Ishikawa (cell line): Measurements from ENCODE around the gene ZNF141.

Source experiments
- CEBPB ChIP-seq: IDR thresholded peaks from 2 replicates; pipeline ENCODE4 v1.6.1; 2012
- CREB1 ChIP-seq: IDR thresholded peaks from 2 replicates; pipeline ENCODE4 v1.6.1; 2012; ENCODE audit warnings: low read depth
- EP300 ChIP-seq: IDR thresholded peaks from 2 replicates; pipeline ENCODE4 v1.6.1; 2012; ENCODE audit warnings: borderline replicate concordance
- FOXM1 ChIP-seq: IDR thresholded peaks from 2 replicates; pipeline ENCODE4 v1.6.1; 2012; ENCODE audit warnings: low read depth, borderline replicate concordance
- NFIC ChIP-seq: IDR thresholded peaks from 2 replicates; pipeline ENCODE4 v1.6.1; 2012
- RAD21 ChIP-seq: IDR thresholded peaks from 2 replicates; pipeline ENCODE4 v1.6.1; 2012; ENCODE audit warnings: low read depth
- REST ChIP-seq: IDR thresholded peaks from 2 replicates; pipeline ENCODE4 v1.6.1; 2012; ENCODE audit warnings: low read depth, mild to moderate bottlenecking
- TAF1 ChIP-seq: IDR thresholded peaks from 2 replicates; pipeline ENCODE4 v1.6.1; 2012; ENCODE audit warnings: low read depth, mild to moderate bottlenecking
- TCF12 ChIP-seq: IDR thresholded peaks from 2 replicates; pipeline ENCODE4 v1.6.1; 2012; ENCODE audit warnings: low read depth
- TEAD4 ChIP-seq: IDR thresholded peaks from 2 replicates; pipeline ENCODE4 v1.6.1; 2012
- USF1 ChIP-seq: IDR thresholded peaks from 2 replicates; pipeline ENCODE4 v1.6.1; 2012
- YY1 ChIP-seq: IDR thresholded peaks from 2 replicates; pipeline ENCODE4 v1.6.1; 2012; ENCODE audit warnings: low read depth
- ZBTB7A ChIP-seq: IDR thresholded peaks from 2 replicates; pipeline ENCODE4 v1.6.1; 2012; ENCODE audit warnings: low read depth
- TF ChIP-seq, protein P1 (sequence below): IDR thresholded peaks from 2 replicates; pipeline ENCODE4 v1.6.1; 2012

DNA sequence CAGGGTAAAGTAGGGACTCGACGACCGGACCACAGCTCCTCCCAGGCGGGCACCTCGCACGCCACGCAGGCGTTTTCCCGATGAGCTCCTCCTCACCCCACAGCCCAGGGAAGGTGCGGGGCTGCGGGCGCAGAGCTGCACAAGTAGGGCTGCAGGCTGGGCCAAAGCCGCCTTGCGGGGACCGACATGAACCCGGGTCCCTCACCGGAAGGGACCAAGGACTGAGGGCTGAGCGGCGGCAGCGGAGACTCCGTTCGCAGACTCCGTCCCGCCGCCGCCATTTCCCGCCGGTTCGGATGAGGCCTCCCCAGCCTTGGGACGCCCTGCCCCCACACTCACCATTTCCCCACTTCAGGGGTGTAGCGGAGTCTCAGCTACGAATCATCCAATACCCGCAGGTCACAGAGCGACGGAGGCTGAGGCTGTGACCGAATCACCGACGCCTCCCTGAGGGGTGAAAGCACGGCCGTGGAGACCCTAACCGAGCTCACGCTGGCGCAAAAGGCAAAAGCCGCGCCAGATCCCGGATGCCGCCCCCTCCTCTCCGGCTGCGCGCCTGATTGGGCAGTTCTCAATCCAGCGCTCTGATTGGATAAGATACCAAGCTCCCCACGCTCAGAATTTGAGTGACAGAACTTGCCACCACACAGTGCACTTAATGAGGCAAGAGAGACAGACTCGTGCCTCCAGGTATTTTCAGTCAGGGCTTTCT, 32.5 kb upstream of the ZNF141 start, which contains the start of gene ZNF732:
- TF ChIP-seq TCF12 (no peak), EP300 (no peak), CEBPB (no peak), YY1 (no peak), RAD21 (no peak), TAF1 (no peak), ZBTB7A (no peak), USF1 (no peak), TEAD4 (no peak), REST (no peak), NFIC (no peak), CREB1 (no peak), FOXM1 (no peak)
- TF ChIP-seq, protein P1, sequence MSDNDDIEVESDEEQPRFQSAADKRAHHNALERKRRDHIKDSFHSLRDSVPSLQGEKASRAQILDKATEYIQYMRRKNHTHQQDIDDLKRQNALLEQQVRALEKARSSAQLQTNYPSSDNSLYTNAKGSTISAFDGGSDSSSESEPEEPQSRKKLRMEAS: no peak
